Uterus (tissue), 4 donors: ENCODE results near the gene PCDHGA1. TPM values are rescaled to one million over a fixed set of nuclear protein-coding genes. Genes with fewer than 3 reads are reported as not detected.
"Not testable (repeated sequence)": the region's sequence is repeated elsewhere in the genome, so short reads cannot be mapped to it uniquely, and the experiment has no call there.

ENCODE experiments used
- DNase-seq, 2 donors: peaks; one replicate each; pipeline ENCODE4 v3.0.0-alpha.2; 2019 to 2020
- H3K27ac ChIP-seq, 2 donors: fragments of 200-600 bp; sonication (generic); 1 replicate in 1 of 2; 2 replicates in 1 of 2; pipeline ENCODE4 v1.5.1; 2016 to 2018
- H3K27me3 ChIP-seq, 2 donors: fragments of 200-600 bp; sonication (generic); one replicate each; pipeline ENCODE4 v1.5.1; 2018 to 2019; ENCODE audit warnings: control low read depth in 1 of 2
- H3K36me3 ChIP-seq, 2 donors: fragments of 200-600 bp; sonication (generic); one replicate each; pipeline ENCODE4 v1.5.1; 2019; ENCODE audit warnings: control low read depth in 1 of 2
- H3K4me1 ChIP-seq, 2 donors: fragments of 200-600 bp; sonication (generic); one replicate each; pipeline ENCODE4 v1.5.1; 2018 to 2019; ENCODE audit warnings: control low read depth in 1 of 2
- H3K4me3 ChIP-seq, 2 donors: fragments of 200-600 bp; sonication (generic); 1 replicate in 1 of 2; 2 replicates in 1 of 2; pipeline ENCODE4 v1.5.1; 2018 to 2019; ENCODE audit warnings: mild to moderate bottlenecking in 1 of 2
- H3K9me3 ChIP-seq, 2 donors: fragments of 200-600 bp; sonication (generic); one replicate each; pipeline ENCODE4 v1.5.1; 2019; ENCODE audit warnings: control low read depth in 1 of 2
- POLR2A ChIP-seq, 2 donors: fragments of 450-650 bp; IDR thresholded peaks; one replicate each; pipeline ENCODE4 v1.6.1; 2016; ENCODE audit warnings: antibody characterized with exemption in 2 of 2, mild to moderate bottlenecking in 1 of 2, moderate library complexity in 1 of 2
- intact Hi-C: fragments of 100-400 bp; cut with DNase I; formaldehyde crosslinking; loops from one replicate; pipeline ENCODE4 v1.15.1; 2023; ENCODE audit warnings: low total_unique reads
- total RNA-seq, 4 donors: library from RNA; depleted of rRNA in 3 of 4; stranded (reverse); fragments of >200 nt in 3 of 4; gene quantifications; one replicate each; pipeline versions ENCODE4 v1.1.0 to v1.2.4, GENCODE V29; 2014 to 2023
- TF ChIP-seq, protein P1 (sequence below), 4 experiments: fragments of 200-600 bp in 2 of 4; fragments of 450-650 bp in 2 of 4; sonication (generic) in 2 of 4; IDR thresholded peaks; one replicate each; pipeline ENCODE4 v1.5.1; 2016 to 2019; ENCODE audit warnings: antibody characterized with exemption in 4 of 4, mild to moderate bottlenecking in 2 of 4, moderate library complexity in 1 of 4
- donor health status: DM: yes; HTN: yes; CAD: no.

The PCDHGA1 gene
- total RNA-seq, 4 donors from 2014 or later, result under 0.01 to 3.3 (median 1.5) TPM

DNA sequence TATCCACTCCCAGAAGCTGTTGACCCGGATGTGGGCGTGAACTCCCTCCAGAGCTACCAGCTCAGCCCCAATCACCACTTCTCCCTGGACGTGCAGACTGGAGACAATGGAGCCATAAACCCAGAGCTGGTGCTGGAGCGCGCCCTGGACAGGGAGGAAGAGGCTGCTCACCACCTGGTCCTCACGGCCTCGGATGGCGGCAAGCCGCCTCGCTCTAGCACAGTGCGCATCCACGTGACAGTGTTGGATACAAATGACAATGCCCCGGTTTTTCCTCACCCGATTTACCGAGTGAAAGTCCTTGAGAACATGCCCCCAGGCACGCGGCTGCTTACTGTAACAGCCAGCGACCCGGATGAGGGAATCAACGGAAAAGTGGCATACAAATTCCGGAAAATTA is 63.0 kb downstream of the PCDHGA1 start:
- no peaks in the 10 kb centered on the region for H3K27me3 ChIP-seq
- H3K4me3 ChIP-seq, result no peak overlapping the region
- intact Hi-C loops, result no loop called here
- DNase-seq, result no peak
- H3K36me3 ChIP-seq, result no peaks in the 10 kb centered on the region
- H3K9me3 ChIP-seq, result peaks cover 0 to 84% of the 10 kb centered on the region in 2 donors
- no peaks in the 10 kb centered on the region for H3K4me1 ChIP-seq
- no peak for TF ChIP-seq POLR2A (IDR thresholded peaks at IDR 0.05)
- TF ChIP-seq, protein P1, sequence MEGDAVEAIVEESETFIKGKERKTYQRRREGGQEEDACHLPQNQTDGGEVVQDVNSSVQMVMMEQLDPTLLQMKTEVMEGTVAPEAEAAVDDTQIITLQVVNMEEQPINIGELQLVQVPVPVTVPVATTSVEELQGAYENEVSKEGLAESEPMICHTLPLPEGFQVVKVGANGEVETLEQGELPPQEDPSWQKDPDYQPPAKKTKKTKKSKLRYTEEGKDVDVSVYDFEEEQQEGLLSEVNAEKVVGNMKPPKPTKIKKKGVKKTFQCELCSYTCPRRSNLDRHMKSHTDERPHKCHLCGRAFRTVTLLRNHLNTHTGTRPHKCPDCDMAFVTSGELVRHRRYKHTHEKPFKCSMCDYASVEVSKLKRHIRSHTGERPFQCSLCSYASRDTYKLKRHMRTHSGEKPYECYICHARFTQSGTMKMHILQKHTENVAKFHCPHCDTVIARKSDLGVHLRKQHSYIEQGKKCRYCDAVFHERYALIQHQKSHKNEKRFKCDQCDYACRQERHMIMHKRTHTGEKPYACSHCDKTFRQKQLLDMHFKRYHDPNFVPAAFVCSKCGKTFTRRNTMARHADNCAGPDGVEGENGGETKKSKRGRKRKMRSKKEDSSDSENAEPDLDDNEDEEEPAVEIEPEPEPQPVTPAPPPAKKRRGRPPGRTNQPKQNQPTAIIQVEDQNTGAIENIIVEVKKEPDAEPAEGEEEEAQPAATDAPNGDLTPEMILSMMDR (IDR thresholded peaks at IDR 0.05), result no peak
- no peak overlapping the region for H3K27ac ChIP-seq

DNA sequence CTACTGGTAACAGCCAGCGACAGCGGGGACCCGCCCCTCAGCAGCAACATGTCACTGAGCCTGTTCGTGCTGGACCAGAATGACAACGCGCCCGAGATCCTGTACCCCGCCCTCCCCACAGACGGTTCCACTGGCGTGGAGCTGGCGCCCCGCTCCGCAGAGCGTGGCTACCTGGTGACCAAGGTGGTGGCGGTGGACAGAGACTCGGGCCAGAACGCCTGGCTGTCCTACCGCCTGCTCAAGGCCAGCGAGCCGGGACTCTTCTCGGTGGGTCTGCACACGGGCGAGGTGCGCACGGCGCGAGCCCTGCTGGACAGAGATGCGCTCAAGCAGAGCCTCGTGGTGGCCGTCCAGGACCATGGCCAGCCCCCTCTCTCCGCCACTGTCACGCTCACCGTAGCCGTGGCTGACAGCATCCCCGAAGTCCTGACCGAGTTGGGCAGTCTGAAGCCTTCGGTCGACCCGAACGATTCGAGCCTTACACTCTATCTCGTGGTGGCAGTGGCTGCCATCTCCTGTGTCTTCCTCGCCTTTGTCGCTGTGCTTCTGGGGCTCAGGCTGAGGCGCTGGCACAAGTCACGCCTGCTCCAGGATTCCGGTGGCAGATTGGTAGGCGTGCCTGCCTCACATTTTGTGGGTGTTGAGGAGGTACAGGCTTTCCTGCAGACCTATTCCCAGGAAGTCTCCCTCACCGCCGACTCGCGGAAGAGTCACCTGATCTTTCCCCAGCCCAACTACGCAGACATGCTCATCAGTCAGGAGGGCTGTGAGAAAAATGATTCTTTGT is 64.3 kb downstream of the PCDHGA1 start:
- H3K27ac ChIP-seq, H3K4me3 ChIP-seq, H3K36me3 ChIP-seq, H3K4me1 ChIP-seq, intact Hi-C loops, DNase-seq, H3K27me3 ChIP-seq: not testable (repeated sequence)
- peaks cover 0 to 81% of the 10 kb centered on the region in 2 donors for H3K9me3 ChIP-seq

DNA sequence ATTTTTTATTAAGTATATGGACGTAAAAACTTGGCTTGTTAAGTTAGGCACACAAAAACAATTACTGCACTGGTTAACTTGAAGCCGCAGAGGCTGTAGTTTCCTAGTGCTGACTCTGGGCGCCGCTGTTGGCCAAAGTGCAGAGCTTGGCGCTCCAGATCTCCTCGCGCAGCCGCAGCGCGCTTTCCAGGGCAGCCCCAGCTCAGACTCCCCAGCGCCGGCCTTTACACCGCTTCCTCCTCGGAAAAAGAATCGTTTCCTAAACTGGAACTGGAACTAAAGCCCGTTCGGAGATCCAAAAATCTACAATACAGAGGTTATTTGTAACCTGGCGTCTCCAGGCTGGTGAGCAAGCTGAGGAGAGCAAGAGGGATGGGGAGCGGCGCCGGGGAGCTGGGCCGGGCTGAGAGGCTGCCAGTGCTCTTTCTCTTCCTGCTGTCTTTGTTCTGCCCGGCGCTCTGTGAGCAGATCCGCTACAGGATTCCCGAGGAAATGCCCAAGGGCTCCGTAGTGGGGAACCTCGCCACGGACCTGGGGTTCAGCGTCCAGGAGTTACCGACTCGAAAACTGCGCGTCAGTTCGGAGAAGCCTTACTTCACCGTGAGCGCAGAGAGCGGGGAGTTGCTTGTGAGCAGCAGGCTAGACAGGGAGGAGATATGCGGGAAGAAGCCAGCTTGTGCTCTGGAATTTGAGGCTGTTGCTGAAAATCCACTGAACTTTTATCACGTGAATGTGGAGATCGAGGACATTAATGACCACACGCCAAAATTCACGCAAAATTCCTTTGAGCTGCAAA is 67.6 kb downstream of the PCDHGA1 start, which contains the start of gene PCDHGB5:
Gene PCDHGB5 (plus strand): TSS at position 192 of the 796 bp plus-strand sequence. CDS start 181 bp downstream, at position 373.
- DNase-seq, H3K36me3 ChIP-seq, intact Hi-C loops, H3K27me3 ChIP-seq, H3K27ac ChIP-seq, H3K4me1 ChIP-seq: not testable (repeated sequence)
- H3K4me3 ChIP-seq, result peak within 1 kb of the TSS in 1 of 2 donors; percentile 13
- H3K9me3 ChIP-seq, result peaks cover 0 to 84% of the 10 kb centered on the region in 2 donors
- TF ChIP-seq, protein P1 (IDR thresholded peaks at IDR 0.05), result peak in 2 of 4 experiments; percentile 15 to 20

DNA sequence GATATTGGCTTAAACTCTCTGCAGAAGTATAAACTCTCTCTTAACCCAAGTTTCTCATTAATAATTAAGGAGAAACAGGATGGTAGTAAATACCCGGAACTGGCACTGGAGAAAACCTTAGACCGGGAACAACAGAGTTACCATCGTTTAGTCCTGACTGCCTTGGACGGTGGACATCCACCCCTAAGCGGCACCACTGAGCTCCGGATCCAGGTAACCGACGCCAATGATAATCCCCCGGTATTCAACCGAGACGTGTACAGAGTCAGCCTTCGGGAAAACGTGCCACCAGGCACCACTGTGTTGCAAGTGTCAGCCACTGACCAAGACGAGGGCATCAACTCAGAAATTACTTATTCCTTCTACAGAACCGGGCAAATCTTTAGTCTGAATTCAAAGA is 68.3 kb downstream of the PCDHGA1 start:
- Histone ChIP-seq H3K27me3 (no peaks in the 10 kb centered on the region), H3K4me3 (no peak overlapping the region), H3K27ac (no peak overlapping the region), H3K4me1 (no peaks in the 10 kb centered on the region), H3K36me3 (no peaks in the 10 kb centered on the region), H3K9me3 (peaks cover 0 to 84% of the 10 kb centered on the region in 2 donors)
- intact Hi-C loops, result no loop called here
- TF ChIP-seq, protein P1 (IDR thresholded peaks at IDR 0.05), result no peak
- no peak for TF ChIP-seq POLR2A (IDR thresholded peaks at IDR 0.05)
- DNase-seq, result no peak

DNA sequence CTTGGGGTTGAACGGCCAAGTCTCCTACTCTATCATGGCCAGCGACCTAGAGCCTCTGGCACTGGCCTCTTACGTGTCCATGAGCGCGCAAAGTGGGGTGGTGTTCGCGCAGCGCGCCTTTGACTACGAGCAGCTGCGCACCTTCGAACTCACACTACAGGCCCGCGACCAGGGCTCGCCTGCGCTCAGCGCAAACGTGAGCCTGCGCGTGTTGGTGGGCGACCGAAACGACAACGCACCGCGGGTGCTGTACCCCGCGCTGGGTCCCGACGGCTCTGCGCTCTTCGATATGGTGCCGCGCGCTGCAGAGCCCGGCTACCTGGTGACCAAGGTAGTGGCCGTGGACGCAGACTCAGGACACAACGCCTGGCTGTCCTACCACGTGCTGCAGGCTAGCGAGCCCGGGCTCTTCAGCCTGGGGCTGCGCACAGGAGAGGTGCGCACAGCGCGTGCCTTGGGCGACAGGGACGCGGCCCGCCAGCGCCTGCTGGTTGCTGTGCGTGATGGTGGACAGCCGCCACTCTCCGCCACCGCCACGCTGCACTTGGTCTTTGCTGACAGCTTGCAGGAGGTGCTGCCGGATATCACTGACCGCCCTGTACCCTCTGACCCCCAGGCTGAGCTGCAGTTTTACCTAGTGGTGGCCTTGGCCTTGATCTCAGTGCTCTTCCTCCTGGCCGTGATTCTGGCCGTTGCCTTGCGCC is 69.4 kb downstream of the PCDHGA1 start:
- H3K27me3 ChIP-seq, result no peaks in the 10 kb centered on the region
- no peak for DNase-seq

More for the DNA sequence above, 69.4 kb downstream of the PCDHGA1 start:
- Histone ChIP-seq H3K4me3 (no peak overlapping the region), H3K4me1 (no peaks in the 10 kb centered on the region), H3K9me3 (peaks cover 0 to 88% of the 10 kb centered on the region in 2 donors), H3K27ac (no peak overlapping the region), H3K36me3 (no peaks in the 10 kb centered on the region)
- intact Hi-C loops, result no loop called here
- TF ChIP-seq, protein P1 (IDR thresholded peaks at IDR 0.05), result no peak
- TF ChIP-seq POLR2A (IDR thresholded peaks at IDR 0.05), result no peak
